22Rv1 (cell line): ENCODE measurements around the gene OR5C1.

Experiments used
- H3K27ac ChIP-seq: fragments of 450-650 bp; 2 replicates; pipeline ENCODE4 v1.5.1; 2017
- CTCF ChIP-seq: fragments of 450-650 bp; IDR thresholded peaks from 2 replicates; pipeline ENCODE4 v1.5.1; 2017; ENCODE audit warnings: mild to moderate bottlenecking
- ZFX ChIP-seq: fragments of 450-650 bp; IDR thresholded peaks from 2 replicates; pipeline ENCODE4 v1.6.1; 2017; ENCODE audit warnings: antibody characterized with exemption, borderline replicate concordance

OR5C1 gene

GRCh38 chr9:122821278-122821943, 32.7 kb downstream of the OR5C1 start:
- H3K27ac ChIP-seq, result no peak overlapping the region

GRCh38 chr9:122822056-122822455, 33.3 kb downstream of the OR5C1 start:
- no peak for TF ChIP-seq CTCF
- H3K27ac ChIP-seq, result no peak overlapping the region

More at GRCh38 chr9:122821278-122821943, 32.7 kb downstream of the OR5C1 start:
- TF ChIP-seq CTCF, result no peak

GRCh38 chr9:122822938-122823337, 34.2 kb downstream of the OR5C1 start:
- TF ChIP-seq CTCF (no peak), ZFX (no peak)
- H3K27ac ChIP-seq, result no peak overlapping the region

GRCh38 chr9:122827761-122828093, 39.0 kb downstream of the OR5C1 start:
- H3K27ac ChIP-seq, result peak overlapping the region; percentile 74
- no peak for TF ChIP-seq ZFX
- TF ChIP-seq CTCF, result no peak

GRCh38 chr9:122828965-122829284, 40.2 kb downstream of the OR5C1 start:
- peak overlapping the region; percentile 74 for H3K27ac ChIP-seq

GRCh38 chr9:122832194-122832593, 43.5 kb downstream of the OR5C1 start:
- TF ChIP-seq CTCF (no peak), ZFX (no peak)
- no peak overlapping the region for H3K27ac ChIP-seq

GRCh38 chr9:122835313-122835731, 46.6 kb downstream of the OR5C1 start:
- TF ChIP-seq CTCF (no peak), ZFX (no peak)
- no peak overlapping the region for H3K27ac ChIP-seq

- TF ChIP-seq CTCF (no peak), ZFX (no peak)
- no peak overlapping the region for H3K27ac ChIP-seq
Measured at GRCh38 chr9:122837266-122837850, 48.6 kb downstream of the OR5C1 start.
